GM23338 (cell line): ENCODE data around the gene SLIT2. TPM values are rescaled to one million over a fixed set of nuclear protein-coding genes. Genes with fewer than 3 reads are reported as not detected.

Experiments used
- ATAC-seq: fragments of 200-7000 bp; cut with Tn5 transposase; 3 replicates; pipeline ENCODE4 v1.9.1; 2020
- DNase-seq: peaks from one replicate; pipeline ENCODE4 v3.0.0-alpha.2; 2015; ENCODE audit warnings: low spot score
- H2AFZ ChIP-seq: fragments of 200-600 bp; sonication (generic); 2 replicates; pipeline ENCODE4 v1.8.0; 2016; ENCODE audit warnings: antibody characterized with exemption, mild to moderate bottlenecking, moderate library complexity
- H3F3A ChIP-seq: fragments of 200-600 bp; sonication (generic); replicated peaks from 2 replicates; pipeline ENCODE4 v1.8.0; 2017; ENCODE audit warnings: antibody characterized with exemption, mixed run types, low read depth
- H3K27ac ChIP-seq: fragments of 200-600 bp; sonication (generic); 2 replicates; pipeline ENCODE4 v1.6.1; 2016; ENCODE audit warnings: low read depth
- H3K27me3 ChIP-seq: fragments of 200-600 bp; sonication (generic); 2 replicates; pipeline ENCODE4 v1.8.0; 2016; ENCODE audit warnings: mild to moderate bottlenecking, mixed run types, moderate library complexity; ENCODE audit not compliant: insufficient read depth
- H3K36me3 ChIP-seq: fragments of 200-600 bp; sonication (generic); 2 replicates; pipeline ENCODE4 v1.8.0; 2016; ENCODE audit warnings: mild to moderate bottlenecking; ENCODE audit not compliant: insufficient read depth
- H3K4me1 ChIP-seq: fragments of 200-600 bp; sonication (generic); 2 replicates; pipeline ENCODE4 v1.8.0; 2016; ENCODE audit warnings: mild to moderate bottlenecking, moderate library complexity; ENCODE audit not compliant: insufficient read depth
- H3K4me2 ChIP-seq: fragments of 200-600 bp; sonication (generic); 2 replicates; pipeline ENCODE4 v1.7.1; 2017; ENCODE audit warnings: mixed run types
- H3K4me3 ChIP-seq: fragments of 200-600 bp; sonication (generic); 2 replicates; pipeline ENCODE4 v1.6.1; 2016; ENCODE audit warnings: mixed run types
- H3K79me2 ChIP-seq: fragments of 200-600 bp; sonication (generic); replicated peaks from 2 replicates; pipeline ENCODE4 v1.8.0; 2017; ENCODE audit warnings: mild to moderate bottlenecking; ENCODE audit not compliant: insufficient read depth
- H3K9me2 ChIP-seq: fragments of 200-600 bp; sonication (generic); 2 replicates; pipeline ENCODE4 v1.8.0; 2017; ENCODE audit not compliant: insufficient read depth
- H4K20me1 ChIP-seq: fragments of 200-600 bp; sonication (generic); replicated peaks from 2 replicates; pipeline ENCODE4 v1.8.0; 2017; ENCODE audit warnings: mild to moderate bottlenecking; ENCODE audit not compliant: insufficient read depth
- H3K27ac Mint-ChIP-seq: 2 replicates; pipeline ENCODE4 v1.8.0; 2020; ENCODE audit warnings: inconsistent platforms, mild to moderate bottlenecking, moderate library complexity, mixed read lengths
- H3K27me3 Mint-ChIP-seq: 3 replicates; pipeline ENCODE4 v1.8.0; 2022; ENCODE audit warnings: low read depth, mild to moderate bottlenecking, moderate library complexity, mixed read lengths, inconsistent platforms; ENCODE audit not compliant: insufficient read depth, poor library complexity
- H3K36me3 Mint-ChIP-seq: 3 replicates; pipeline ENCODE4 v1.8.0; 2021; ENCODE audit warnings: low read depth, mild to moderate bottlenecking, inconsistent platforms, moderate library complexity, mixed read lengths
- H3K4me1 Mint-ChIP-seq: 3 replicates; pipeline ENCODE4 v1.8.0; 2020; ENCODE audit warnings: mild to moderate bottlenecking, inconsistent platforms, mixed read lengths
- H3K4me3 Mint-ChIP-seq: 3 replicates; pipeline ENCODE4 v1.8.0; 2021; ENCODE audit warnings: moderate library complexity, mild to moderate bottlenecking, inconsistent platforms, mixed read lengths
- H3K9me3 Mint-ChIP-seq: 3 replicates; pipeline ENCODE4 v1.8.0; 2020; ENCODE audit warnings: moderate library complexity, mild to moderate bottlenecking, inconsistent platforms, mixed read lengths
- CREB1 ChIP-seq: fragments of 250-450 bp; sonication (Bioruptor Pico); IDR thresholded peaks from 2 replicates; pipeline ENCODE4 v1.5.0; 2020; ENCODE audit warnings: low read depth, mild to moderate bottlenecking, moderate library complexity
- CTCF ChIP-seq, 2 experiments: fragments of 200-600 bp in 1 of 2; sonication (generic) in 1 of 2; conservative IDR thresholded peaks; 2 replicates each; pipeline versions ENCODE4 v1.5.1 to v1.6.1; 2016 to 2017; ENCODE audit warnings: antibody characterized with exemption in 2 of 2, low read depth in 2 of 2, mild to moderate bottlenecking in 2 of 2, moderate library complexity in 1 of 2
- EZH2 ChIP-seq: fragments of 200-600 bp; sonication (generic); IDR thresholded peaks from one replicate; pipeline ENCODE4 v1.8.0; 2017; ENCODE audit warnings: antibody characterized with exemption, mild to moderate bottlenecking, low read depth; ENCODE audit not compliant: unreplicated experiment
- EZH2phosphoT487 ChIP-seq: fragments of 200-600 bp; sonication (generic); IDR thresholded peaks from one replicate; pipeline ENCODE4 v1.8.1; 2018; ENCODE audit warnings: antibody characterized with exemption; ENCODE audit not compliant: unreplicated experiment
- JUNB ChIP-seq: IDR thresholded peaks from one replicate; pipeline ENCODE4 v1.6.1; 2016; ENCODE audit warnings: antibody characterized with exemption; ENCODE audit not compliant: unreplicated experiment
- NANOG ChIP-seq: IDR thresholded peaks from 2 replicates; pipeline ENCODE4 v1.6.1; 2016; ENCODE audit warnings: antibody characterized with exemption, borderline replicate concordance
- POLR2AphosphoS5 ChIP-seq: IDR thresholded peaks from 2 replicates; pipeline ENCODE4 v1.6.1; 2016; ENCODE audit warnings: antibody characterized with exemption, low read depth
- REST ChIP-seq: IDR thresholded peaks from one replicate; pipeline ENCODE4 v1.6.1; 2018; ENCODE audit warnings: antibody characterized with exemption; ENCODE audit not compliant: unreplicated experiment
- STAT1 ChIP-seq: IDR thresholded peaks from one replicate; pipeline ENCODE4 v1.6.1; 2016; ENCODE audit warnings: antibody characterized with exemption; ENCODE audit not compliant: unreplicated experiment
- ZNF114 ChIP-seq: fragments of 250-450 bp; sonication (Bioruptor Pico); IDR thresholded peaks from 2 replicates; pipeline ENCODE4 v1.5.0; 2020; ENCODE audit warnings: mild to moderate bottlenecking, moderate library complexity
- ZNF331 ChIP-seq: fragments of 250-450 bp; sonication (Bioruptor Pico); IDR thresholded peaks from 2 replicates; pipeline ENCODE4 v1.5.0; 2020; ENCODE audit warnings: low read depth, mild to moderate bottlenecking, moderate library complexity
- polyA plus RNA-seq: library from polyadenylated mRNA; unstranded; fragments of >200 nt; fragmentation: Nextera tagmentation; extraction: Ambion mirVana; gene quantifications from 2 replicates; pipeline ENCODE4 v1.2.1, GENCODE V29; 2016
- total RNA-seq: library from RNA; depleted of rRNA; stranded (reverse); fragments of >200 nt; shearing (Covaris generic); gene quantifications from 2 replicates; pipeline ENCODE4 v1.2.3, GENCODE V29; 2014
- TF ChIP-seq, protein P1 (sequence below): fragments of 250-450 bp; sonication (Bioruptor Pico); IDR thresholded peaks from 2 replicates; pipeline ENCODE4 v1.5.0; 2020; ENCODE audit warnings: mild to moderate bottlenecking, moderate library complexity
- TF ChIP-seq, protein P2 (sequence below): IDR thresholded peaks from 2 replicates; pipeline ENCODE4 v1.6.1; 2016; ENCODE audit warnings: antibody characterized with exemption

Gene SLIT2
- total and polyA plus RNA-seq, 2 experiments from 2014 or later, result 5.2 to 5.6 TPM

DNA sequence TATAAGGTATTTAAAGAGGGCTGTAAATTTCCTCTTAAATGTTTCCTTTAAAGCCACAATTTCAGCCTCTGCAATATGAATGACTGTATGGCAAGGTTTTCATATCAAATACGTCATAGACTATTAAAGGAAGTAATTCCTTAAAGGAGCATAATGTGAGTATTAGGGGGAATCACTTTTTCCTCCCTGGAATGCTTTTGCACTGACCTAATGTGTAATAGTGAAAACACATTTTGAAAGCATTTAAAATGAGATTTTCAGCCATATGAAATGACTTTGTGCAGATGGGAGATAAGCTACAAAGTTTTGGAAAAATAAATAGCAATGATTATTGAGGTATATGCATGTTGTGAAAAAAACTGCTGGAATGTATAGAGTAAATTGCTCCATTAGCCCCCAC lies 17.6 kb downstream of the SLIT2 start (continued):
- TF ChIP-seq STAT1, result no peak
- no peak for TF ChIP-seq CREB1
- no peak for TF ChIP-seq EZH2

DNA sequence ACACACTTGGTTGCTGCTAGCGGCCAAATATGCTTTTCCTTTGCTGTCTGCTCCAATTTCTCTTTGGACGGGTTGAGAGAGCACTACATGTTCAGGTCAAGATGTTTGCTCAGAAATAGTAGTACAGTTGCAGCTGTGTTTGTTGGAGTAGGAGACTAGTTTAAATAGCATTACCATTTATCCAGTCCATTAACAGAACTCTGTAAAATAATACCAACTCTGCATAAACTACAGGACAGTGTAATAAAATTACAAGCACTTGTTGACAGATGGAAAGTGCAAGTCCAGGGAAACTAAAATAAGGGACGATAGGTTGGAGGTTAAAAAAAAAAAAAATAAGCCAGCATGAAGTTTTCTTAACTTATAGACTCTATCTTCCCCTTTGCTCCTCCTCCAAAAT lies 20.2 kb downstream of the SLIT2 start:
- no peaks in the 10 kb centered on the region for H3K4me1 ChIP-seq
- H3K4me3 ChIP-seq, result no peak overlapping the region
- TF ChIP-seq STAT1 (no peak), JUNB (no peak), EZH2 (no peak), REST (no peak), ZNF331 (CRISPR knock-in tag) (no peak), EZH2phosphoT487 (no peak), ZNF114 (no peak), POLR2AphosphoS5 (no peak), NANOG (no peak), CTCF (conservative IDR thresholded peaks at IDR 0.05; ENCODE audit: low read depth in 2 of 2) (no peak), CREB1 (no peak)
- TF ChIP-seq, protein P1, sequence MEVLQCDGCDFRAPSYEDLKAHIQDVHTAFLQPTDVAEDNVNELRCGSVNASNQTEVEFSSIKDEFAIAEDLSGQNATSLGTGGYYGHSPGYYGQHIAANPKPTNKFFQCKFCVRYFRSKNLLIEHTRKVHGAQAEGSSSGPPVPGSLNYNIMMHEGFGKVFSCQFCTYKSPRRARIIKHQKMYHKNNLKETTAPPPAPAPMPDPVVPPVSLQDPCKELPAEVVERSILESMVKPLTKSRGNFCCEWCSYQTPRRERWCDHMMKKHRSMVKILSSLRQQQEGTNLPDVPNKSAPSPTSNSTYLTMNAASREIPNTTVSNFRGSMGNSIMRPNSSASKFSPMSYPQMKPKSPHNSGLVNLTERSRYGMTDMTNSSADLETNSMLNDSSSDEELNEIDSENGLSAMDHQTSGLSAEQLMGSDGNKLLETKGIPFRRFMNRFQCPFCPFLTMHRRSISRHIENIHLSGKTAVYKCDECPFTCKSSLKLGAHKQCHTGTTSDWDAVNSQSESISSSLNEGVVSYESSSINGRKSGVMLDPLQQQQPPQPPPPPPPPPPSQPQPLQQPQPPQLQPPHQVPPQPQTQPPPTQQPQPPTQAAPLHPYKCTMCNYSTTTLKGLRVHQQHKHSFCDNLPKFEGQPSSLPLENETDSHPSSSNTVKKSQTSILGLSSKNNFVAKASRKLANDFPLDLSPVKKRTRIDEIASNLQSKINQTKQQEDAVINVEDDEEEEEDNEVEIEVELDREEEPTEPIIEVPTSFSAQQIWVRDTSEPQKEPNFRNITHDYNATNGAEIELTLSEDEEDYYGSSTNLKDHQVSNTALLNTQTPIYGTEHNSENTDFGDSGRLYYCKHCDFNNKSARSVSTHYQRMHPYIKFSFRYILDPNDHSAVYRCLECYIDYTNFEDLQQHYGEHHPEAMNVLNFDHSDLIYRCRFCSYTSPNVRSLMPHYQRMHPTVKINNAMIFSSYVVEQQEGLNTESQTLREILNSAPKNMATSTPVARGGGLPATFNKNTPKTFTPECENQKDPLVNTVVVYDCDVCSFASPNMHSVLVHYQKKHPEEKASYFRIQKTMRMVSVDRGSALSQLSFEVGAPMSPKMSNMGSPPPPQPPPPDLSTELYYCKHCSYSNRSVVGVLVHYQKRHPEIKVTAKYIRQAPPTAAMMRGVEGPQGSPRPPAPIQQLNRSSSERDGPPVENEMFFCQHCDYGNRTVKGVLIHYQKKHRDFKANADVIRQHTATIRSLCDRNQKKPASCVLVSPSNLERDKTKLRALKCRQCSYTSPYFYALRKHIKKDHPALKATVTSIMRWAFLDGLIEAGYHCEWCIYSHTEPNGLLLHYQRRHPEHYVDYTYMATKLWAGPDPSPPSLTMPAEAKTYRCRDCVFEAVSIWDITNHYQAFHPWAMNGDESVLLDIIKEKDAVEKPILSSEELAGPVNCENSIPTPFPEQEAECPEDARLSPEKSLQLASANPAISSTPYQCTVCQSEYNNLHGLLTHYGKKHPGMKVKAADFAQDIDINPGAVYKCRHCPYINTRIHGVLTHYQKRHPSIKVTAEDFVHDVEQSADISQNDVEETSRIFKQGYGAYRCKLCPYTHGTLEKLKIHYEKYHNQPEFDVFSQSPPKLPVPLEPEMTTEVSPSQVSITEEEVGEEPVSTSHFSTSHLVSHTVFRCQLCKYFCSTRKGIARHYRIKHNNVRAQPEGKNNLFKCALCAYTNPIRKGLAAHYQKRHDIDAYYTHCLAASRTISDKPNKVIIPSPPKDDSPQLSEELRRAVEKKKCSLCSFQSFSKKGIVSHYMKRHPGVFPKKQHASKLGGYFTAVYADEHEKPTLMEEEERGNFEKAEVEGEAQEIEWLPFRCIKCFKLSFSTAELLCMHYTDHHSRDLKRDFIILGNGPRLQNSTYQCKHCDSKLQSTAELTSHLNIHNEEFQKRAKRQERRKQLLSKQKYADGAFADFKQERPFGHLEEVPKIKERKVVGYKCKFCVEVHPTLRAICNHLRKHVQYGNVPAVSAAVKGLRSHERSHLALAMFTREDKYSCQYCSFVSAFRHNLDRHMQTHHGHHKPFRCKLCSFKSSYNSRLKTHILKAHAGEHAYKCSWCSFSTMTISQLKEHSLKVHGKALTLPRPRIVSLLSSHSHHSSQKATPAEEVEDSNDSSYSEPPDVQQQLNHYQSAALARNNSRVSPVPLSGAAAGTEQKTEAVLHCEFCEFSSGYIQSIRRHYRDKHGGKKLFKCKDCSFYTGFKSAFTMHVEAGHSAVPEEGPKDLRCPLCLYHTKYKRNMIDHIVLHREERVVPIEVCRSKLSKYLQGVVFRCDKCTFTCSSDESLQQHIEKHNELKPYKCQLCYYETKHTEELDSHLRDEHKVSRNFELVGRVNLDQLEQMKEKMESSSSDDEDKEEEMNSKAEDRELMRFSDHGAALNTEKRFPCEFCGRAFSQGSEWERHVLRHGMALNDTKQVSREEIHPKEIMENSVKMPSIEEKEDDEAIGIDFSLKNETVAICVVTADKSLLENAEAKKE, result no peak
- TF ChIP-seq, protein P2, sequence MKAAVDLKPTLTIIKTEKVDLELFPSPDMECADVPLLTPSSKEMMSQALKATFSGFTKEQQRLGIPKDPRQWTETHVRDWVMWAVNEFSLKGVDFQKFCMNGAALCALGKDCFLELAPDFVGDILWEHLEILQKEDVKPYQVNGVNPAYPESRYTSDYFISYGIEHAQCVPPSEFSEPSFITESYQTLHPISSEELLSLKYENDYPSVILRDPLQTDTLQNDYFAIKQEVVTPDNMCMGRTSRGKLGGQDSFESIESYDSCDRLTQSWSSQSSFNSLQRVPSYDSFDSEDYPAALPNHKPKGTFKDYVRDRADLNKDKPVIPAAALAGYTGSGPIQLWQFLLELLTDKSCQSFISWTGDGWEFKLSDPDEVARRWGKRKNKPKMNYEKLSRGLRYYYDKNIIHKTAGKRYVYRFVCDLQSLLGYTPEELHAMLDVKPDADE, result no peak
- no peak overlapping the region for H3K27ac ChIP-seq
- ATAC-seq (no peak), DNase-seq (no peak)
- no peak overlapping the region for H3K4me2 ChIP-seq
- Mint-ChIP-seq H3K27ac (no peak overlapping the region), H3K4me3 (no peak overlapping the region), H3K27me3 (no peaks in the 10 kb centered on the region), H3K4me1 (peaks cover 22% of the 10 kb centered on the region; the same call in 2 of the 3 replicates), H3K36me3 (no peaks in the 10 kb centered on the region), H3K9me3 (no peaks in the 10 kb centered on the region)
- no peaks in the 10 kb centered on the region for H3K9me2 ChIP-seq
- no peaks in the 10 kb centered on the region for H3K27me3 ChIP-seq
- no peaks in the 10 kb centered on the region for H3K36me3 ChIP-seq
- no peaks in the 10 kb centered on the region for H3K79me2 ChIP-seq
- H2AFZ ChIP-seq, result no peak overlapping the region
- no peaks in the 10 kb centered on the region for H3F3A ChIP-seq
- H4K20me1 ChIP-seq, result no peaks in the 10 kb centered on the region
